ENCODE data around the gene ENPP3. TPM values are rescaled to one million over a fixed set of nuclear protein-coding genes. Genes with fewer than 3 reads are reported as not detected.

The ENPP3 gene
- total and polyA plus RNA-seq, 2 of the 13 experiments (the other 11 are each of a cell fraction or from before 2014, with no cell fraction given) = 40.0 to 75.4 TPM

DNA sequence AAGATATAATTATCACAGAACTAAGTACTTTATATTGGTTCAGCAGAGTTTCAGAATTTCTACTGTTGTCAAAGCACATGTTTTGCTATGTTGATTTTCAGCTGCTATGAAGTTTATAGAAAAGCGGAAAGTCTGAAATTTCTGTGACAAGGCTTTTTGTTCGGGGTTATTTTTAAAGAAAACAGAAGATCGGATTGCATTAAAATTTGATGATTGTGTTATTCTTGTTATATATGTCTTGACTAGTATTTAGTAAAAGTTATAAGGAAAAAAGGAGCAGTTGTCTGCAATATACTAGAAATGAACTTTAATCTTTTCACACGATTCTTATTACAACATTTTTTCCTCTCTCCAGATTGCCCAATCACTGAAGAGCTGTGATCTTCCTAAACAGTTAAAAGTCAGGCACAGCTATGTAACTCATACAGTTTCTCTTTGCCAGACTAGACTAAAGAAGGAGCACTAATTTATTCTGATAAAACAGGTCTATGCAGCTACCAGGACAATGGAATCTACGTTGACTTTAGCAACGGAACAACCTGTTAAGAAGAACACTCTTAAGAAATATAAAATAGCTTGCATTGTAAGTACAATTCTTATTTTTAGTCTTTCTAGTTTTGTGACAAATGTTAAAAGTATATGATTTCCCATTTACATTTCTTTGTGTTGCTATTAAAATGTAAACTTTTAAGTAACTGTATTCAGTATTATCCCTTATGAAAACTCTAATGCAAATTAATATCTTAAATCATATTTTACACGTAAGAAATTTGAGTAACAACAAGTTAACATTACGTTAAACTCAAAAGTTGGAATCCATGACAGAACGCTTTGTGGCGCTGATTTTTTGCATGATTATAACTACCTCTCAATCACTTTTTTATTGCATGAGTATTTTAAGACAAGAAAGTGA is at the start of gene ENPP3 (continued):
- TF ChIP-seq ZNF275 (CRISPR knock-in tag; IDR thresholded peaks at IDR 0.05; ENCODE audit: borderline replicate concordance) (no peak), ZC3H13 (CRISPR knock-in tag; IDR thresholded peaks at IDR 0.05) (no peak), ASH2L (IDR thresholded peaks at IDR 0.05; ENCODE audit: insufficient read length, low read depth, low read length) (peak; percentile 40), MTF1 (CRISPR knock-in tag; IDR thresholded peaks at IDR 0.05) (no peak), SNAPC2 (CRISPR knock-in tag; IDR thresholded peaks at IDR 0.05) (no peak), TSC22D2 (CRISPR knock-in tag; IDR thresholded peaks at IDR 0.05; ENCODE audit: borderline replicate concordance) (no peak), ZFP37 (CRISPR knock-in tag; IDR thresholded peaks at IDR 0.05; ENCODE audit: borderline replicate concordance) (no peak), NR3C1 (CRISPR knock-in tag; IDR thresholded peaks at IDR 0.05) (no peak), LCORL (IDR thresholded peaks at IDR 0.05) (no peak), LCORL (CRISPR knock-in tag; IDR thresholded peaks at IDR 0.05) (peak; percentile 49; the same call in 1 of the 2 replicates), ZMYM3 (CRISPR knock-in tag; IDR thresholded peaks at IDR 0.05) (no peak), KLF16 (CRISPR knock-in tag; IDR thresholded peaks at IDR 0.05) (peak in 1 of 2 experiments; percentile 52; a peak in 1 of 4 replicates), ZMAT3 (CRISPR knock-in tag; conservative IDR thresholded peaks at IDR 0.05) (no peak), ZNF317 (CRISPR knock-in tag; IDR thresholded peaks at IDR 0.05) (peak; percentile 97), POLR2G (IDR thresholded peaks at IDR 0.05; ENCODE audit: low read depth, low read length) (peak; percentile 64), KMT2A (CRISPR knock-in tag; IDR thresholded peaks at IDR 0.05) (no peak), ATM (IDR thresholded peaks at IDR 0.05; ENCODE audit: borderline replicate concordance) (no peak), KDM3A (CRISPR knock-in tag; IDR thresholded peaks at IDR 0.05; ENCODE audit: low read depth) (no peak), ZFP82 (CRISPR knock-in tag; IDR thresholded peaks at IDR 0.05; ENCODE audit: borderline replicate concordance) (no peak), IRX3 (CRISPR knock-in tag; IDR thresholded peaks at IDR 0.05; ENCODE audit: borderline replicate concordance, low read depth) (no peak), TOE1 (CRISPR knock-in tag; IDR thresholded peaks at IDR 0.05) (no peak), MLLT10 (CRISPR knock-in tag; IDR thresholded peaks at IDR 0.05) (no peak), HIVEP1 (CRISPR knock-in tag; IDR thresholded peaks at IDR 0.05) (no peak), ZNF160 (CRISPR knock-in tag; IDR thresholded peaks at IDR 0.05) (no peak)
- TF ChIP-seq, protein P1, sequence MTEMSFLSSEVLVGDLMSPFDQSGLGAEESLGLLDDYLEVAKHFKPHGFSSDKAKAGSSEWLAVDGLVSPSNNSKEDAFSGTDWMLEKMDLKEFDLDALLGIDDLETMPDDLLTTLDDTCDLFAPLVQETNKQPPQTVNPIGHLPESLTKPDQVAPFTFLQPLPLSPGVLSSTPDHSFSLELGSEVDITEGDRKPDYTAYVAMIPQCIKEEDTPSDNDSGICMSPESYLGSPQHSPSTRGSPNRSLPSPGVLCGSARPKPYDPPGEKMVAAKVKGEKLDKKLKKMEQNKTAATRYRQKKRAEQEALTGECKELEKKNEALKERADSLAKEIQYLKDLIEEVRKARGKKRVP (CRISPR knock-in tag; IDR thresholded peaks at IDR 0.05) = 0 out of 4 replicates have a peak, but pooled peaks of 1 of the 2 experiments have one; percentile 36
- TF ChIP-seq, protein P2, sequence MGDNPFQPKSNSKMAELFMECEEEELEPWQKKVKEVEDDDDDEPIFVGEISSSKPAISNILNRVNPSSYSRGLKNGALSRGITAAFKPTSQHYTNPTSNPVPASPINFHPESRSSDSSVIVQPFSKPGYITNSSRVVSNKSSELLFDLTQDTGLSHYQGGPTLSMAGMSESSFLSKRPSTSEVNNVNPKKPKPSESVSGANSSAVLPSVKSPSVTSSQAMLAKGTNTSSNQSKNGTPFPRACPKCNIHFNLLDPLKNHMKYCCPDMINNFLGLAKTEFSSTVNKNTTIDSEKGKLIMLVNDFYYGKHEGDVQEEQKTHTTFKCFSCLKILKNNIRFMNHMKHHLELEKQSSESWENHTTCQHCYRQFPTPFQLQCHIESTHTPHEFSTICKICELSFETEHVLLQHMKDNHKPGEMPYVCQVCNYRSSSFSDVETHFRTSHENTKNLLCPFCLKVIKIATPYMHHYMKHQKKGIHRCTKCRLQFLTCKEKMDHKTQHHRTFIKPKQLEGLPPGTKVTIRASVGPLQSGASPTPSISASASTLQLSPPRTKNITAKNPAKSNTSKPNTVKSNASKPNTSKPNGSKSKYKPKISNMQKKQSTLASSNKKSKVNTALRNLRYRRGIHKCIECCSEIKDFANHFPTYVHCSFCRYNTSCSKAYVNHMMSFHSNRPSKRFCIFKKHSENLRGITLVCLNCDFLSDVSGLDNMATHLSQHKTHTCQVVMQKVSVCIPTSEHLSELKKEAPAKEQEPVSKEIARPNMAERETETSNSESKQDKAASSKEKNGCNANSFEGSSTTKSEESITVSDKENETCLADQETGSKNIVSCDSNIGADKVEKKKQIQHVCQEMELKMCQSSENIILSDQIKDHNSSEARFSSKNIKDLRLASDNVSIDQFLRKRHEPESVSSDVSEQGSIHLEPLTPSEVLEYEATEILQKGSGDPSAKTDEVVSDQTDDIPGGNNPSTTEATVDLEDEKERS (CRISPR knock-in tag; IDR thresholded peaks at IDR 0.05) = no peak
